H54 (cell line): Measurements from ENCODE around the gene UNC13D.
"Not testable (repeated sequence)": the region's sequence is repeated elsewhere in the genome, so short reads cannot be mapped to it uniquely, and the experiment has no call there.

Source experiments
- DNase-seq: peaks from one replicate; pipeline ENCODE4 v3.0.0; 2011; ENCODE audit warnings: low spot score, mixed read lengths; ENCODE audit not compliant: insufficient read length
- FAIRE-seq: peaks from 3 replicates; lab custom pipeline; 2011; peaks lifted over from hg19 to GRCh38; lab: Jason Lieb, UNC
- POLR2A ChIP-seq: IDR thresholded peaks from 2 replicates; pipeline ENCODE4 v1.6.1; 2011; ENCODE audit warnings: low read depth, mild to moderate bottlenecking, low read length

UNC13D gene

DNA sequence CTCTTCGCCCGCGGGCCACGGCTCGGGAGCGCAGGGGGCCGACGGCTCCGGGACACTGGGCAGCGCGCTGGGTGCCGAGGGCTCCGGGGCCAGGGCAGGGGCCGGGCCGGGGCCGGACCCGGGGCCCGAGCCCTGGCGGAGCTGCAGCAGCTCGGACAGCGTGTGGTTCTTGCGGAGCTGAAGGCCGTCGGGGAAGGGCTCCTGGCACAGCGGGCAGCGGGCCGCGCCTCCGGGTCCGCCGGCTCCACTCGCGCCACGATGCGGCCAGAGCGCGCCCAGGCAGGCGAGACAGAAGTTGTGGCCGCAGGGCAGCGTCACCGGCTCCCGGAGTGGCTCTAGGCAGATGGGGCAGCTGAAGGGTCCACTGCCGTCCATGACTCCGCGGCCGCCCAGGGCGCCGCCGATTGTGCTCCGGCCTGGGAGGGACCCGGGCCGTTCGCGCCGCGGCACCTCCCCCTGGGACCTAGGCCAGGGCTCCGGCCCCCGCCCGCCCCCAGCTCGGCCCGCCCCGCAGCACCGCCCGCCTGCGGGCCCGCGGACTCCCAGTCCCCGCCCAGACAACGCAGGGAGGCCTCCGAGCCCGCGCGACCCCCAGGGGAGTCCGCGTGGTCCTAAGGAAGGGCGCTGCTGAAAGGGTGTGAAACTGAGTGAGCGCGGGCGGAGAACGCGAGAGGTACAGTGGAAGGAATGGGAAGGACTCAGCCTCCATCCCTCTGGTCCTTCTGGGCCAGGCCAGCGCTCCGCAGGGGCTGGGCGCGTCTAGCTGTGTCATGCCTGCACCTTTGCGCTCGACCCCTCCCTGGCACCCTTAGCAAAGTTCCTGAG lies 34.2 kb upstream of the UNC13D start, which contains the start of gene TRIM47:
TRIM47 (minus strand) TSS at position 408 of the 825 bp plus-strand sequence; CDS start at position 375, 33 bp downstream.
- peak; percentile 76 for TF ChIP-seq POLR2A
- DNase-seq (peak; percentile 77), FAIRE-seq (no peak)

GRCh38 chr17:75877752-75878173 lies 33.6 kb upstream of the UNC13D start:
- no peak for DNase-seq

GRCh38 chr17:75876938-75877751 lies 32.9 kb upstream of the UNC13D start:
- peak; percentile 41; the same call in 1 of the 2 replicates for TF ChIP-seq POLR2A
- DNase-seq (peak; percentile 91), FAIRE-seq (peak; percentile 48)

More at GRCh38 chr17:75877752-75878173, 33.6 kb upstream of the UNC13D start:
- no peak for FAIRE-seq
- peak; percentile 44; the same call in 1 of the 2 replicates for TF ChIP-seq POLR2A

DNA sequence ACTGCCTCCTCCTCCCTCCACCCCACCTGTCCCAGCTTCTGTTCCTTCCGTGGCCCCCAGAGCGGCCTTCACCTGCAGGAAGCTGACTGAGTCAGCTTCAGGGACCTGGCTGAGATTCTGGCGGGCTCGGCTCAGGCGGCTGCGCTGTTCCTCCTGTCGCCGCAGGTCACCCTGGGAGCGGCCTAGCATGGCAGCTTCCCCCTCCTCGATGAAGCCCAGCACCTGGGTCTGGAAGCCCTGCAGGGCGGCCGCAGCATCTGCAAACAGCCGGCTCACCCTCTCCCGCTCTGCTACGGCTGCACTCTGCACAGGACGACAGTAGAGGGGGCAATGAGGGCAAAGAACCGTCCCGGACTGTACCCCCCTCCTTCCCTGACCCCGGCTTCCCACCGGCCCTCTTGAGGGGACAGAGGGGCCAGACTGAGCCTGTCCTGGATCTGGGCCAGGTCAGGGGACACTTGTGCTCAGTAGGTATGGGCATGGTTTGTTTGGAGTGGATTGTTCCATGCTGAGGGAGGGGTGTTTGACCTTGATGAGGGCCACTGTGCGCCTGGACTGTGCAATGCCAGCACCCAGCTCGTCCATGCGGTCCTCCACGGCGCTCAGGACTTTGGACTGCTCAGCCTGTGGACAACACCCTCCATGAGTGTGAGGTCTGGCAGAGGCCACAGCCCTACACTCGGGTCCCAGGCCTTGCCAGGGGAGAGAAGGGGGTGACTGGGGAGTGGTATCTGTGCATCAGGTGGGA lies 32.2 kb upstream of the UNC13D start:
- no peak for DNase-seq
- TF ChIP-seq POLR2A: no peak; the same call in 1 of the 2 replicates
- FAIRE-seq: no peak

DNA sequence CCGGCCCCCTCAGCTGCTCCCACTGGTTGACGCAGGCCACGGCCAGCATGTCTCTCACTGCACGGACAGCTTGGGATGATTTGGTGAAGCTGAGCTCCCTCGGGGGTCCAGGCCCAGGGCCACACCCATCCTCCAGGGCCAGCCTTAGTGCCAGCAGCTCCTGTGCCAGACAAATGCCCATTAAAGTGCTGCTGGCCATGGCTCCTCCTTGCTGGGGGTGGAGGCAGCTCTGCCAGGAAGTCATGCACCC lies 31.7 kb upstream of the UNC13D start:
- TF ChIP-seq POLR2A: no peak
- DNase-seq: peak; percentile 84
- no peak for FAIRE-seq

DNA sequence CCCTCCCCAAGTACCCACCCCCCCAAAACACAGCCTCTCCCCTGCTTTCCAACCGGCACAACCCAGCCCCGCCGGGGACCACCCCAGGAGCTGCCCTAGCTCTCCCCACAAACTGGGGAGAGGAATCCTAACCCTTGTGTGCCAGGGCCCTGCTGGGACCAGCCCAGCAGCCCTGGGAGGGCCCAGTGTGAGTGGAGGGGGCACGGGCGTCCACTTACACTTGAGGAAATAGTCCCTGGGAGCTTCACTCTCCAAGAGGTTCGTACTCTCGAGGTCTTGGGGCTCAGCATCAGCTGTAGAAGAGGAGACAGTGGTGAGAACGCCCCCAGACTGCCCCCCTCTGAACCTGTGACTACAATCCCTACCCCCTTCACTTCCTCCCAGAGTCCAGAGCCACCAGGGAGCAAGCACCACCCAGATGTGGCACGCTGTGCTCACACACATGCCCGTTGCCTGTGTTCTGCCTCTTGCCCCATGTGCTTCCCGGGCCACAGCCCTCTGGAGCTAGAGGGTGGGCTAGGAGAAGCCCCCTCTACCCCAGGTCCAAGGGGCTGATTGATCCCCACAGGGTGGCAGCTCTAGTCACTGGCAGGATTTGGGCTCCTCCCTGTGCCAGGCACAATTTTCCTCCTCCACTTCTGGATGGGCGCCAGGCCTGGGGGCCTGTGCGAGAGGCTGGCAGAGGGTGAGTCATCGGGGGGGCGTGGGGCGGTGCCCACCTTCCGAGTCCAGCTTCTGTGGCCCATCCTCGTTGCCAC lies 31.2 kb upstream of the UNC13D start:
- no peak for TF ChIP-seq POLR2A
- no peak for FAIRE-seq
- no peak for DNase-seq

GRCh38 chr17:75874323-75875181 lies 30.3 kb upstream of the UNC13D start:
- FAIRE-seq (no peak), DNase-seq (no peak)
- no peak for TF ChIP-seq POLR2A

DNA sequence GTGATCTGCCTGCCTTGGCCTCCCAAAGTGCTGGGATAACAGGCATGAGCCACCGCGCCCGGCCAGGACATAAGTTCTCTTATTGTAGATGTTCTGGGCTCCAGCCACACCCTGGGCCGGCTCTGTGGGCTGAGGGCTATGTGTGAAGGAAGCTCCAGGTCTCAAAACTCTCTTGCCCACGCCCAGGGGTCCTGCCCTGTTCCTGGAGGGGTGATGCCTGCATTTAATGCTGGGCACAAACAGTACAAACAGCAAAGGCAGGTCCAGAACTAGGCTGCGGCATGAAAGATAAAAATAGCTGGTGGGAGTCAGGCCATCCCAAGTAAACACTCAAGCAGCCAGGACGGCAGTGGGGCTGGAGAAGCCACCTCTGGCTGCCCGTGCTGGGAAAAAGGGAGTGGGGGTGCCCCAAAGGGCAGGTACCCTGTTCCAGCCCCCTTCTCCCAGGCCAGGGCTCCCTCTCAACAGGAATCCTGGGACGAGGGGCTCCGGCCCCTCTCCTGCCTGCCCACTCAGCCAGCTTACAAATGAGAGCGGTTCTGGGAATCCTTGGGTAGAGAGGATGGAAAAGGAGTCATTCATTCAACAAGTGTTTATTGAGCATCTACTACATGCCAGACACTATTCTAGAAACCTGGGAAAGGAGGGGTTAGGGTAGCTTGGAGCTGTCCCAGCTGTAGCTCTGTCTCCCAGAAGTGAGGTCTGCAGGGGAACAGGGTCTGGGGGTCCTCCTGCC lies 29.6 kb upstream of the UNC13D start:
- FAIRE-seq: no peak
- TF ChIP-seq POLR2A: no peak
- no peak for DNase-seq

- peak; percentile 38 for TF ChIP-seq POLR2A
- DNase-seq (peak; percentile 95), FAIRE-seq (no peak)
Observed at GRCh38 chr17:75872434-75873351, 28.5 kb upstream of the UNC13D start.

DNA sequence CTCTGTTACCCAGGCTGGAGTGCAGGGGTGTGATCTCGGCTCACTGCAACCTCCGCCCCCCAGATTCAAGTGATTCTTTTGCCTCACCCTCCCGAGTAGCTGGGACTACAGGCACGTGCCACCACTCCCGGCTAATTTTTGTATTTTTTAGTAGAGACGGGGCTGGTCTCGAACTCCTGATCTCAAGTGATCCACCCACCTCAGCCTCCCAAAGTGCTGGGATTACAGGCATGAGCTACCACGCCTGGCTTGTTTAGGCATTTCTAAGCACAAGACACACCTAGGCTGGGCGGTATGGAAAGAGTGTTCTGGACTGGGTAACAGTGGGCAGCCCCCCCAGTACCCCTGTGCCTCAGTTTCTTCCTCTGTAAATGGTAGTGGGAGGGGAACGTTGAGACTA lies 26.0 kb upstream of the UNC13D start:
- FAIRE-seq, DNase-seq: not testable (repeated sequence)
